Measurements from ENCODE around the gene RAB29.

DNA sequence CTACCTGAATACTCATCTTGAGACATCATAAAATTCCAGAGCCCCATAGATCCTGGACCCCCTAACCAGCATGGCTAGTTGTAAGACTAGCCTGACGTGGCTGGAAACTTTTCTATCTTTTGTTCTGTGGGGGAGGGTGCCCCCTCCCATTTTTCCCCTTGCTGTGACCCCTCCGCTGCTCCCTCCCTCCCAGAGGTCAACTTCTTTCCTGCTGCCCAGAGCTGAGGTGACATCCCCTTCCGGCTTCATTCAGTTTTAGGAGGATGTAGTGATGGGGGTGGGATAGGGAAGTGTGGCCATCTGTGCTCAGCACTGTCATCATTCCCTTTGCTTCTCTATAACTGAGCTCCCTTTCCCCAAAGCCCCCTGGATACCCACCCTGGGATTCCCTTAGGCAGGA, 42.1 kb upstream of the RAB29 start:
- TF ChIP-seq, protein P1, sequence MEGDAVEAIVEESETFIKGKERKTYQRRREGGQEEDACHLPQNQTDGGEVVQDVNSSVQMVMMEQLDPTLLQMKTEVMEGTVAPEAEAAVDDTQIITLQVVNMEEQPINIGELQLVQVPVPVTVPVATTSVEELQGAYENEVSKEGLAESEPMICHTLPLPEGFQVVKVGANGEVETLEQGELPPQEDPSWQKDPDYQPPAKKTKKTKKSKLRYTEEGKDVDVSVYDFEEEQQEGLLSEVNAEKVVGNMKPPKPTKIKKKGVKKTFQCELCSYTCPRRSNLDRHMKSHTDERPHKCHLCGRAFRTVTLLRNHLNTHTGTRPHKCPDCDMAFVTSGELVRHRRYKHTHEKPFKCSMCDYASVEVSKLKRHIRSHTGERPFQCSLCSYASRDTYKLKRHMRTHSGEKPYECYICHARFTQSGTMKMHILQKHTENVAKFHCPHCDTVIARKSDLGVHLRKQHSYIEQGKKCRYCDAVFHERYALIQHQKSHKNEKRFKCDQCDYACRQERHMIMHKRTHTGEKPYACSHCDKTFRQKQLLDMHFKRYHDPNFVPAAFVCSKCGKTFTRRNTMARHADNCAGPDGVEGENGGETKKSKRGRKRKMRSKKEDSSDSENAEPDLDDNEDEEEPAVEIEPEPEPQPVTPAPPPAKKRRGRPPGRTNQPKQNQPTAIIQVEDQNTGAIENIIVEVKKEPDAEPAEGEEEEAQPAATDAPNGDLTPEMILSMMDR (IDR thresholded peaks at IDR 0.05): no peak
- TF ChIP-seq ZFX (IDR thresholded peaks at IDR 0.05; ENCODE audit: borderline replicate concordance): no peak

Measured in 22Rv1 (cell line).